NCI-H446 (cell line): ENCODE measurements around the gene MYO1D.

ENCODE experiments used
- DNase-seq, 2 experiments: peaks; one replicate each; lab custom pipeline; 2025; lab: John Stamatoyannopoulos, UW

Gene MYO1D

GRCh38 chr17:32569171-32570080 lies 307.5 kb downstream of the MYO1D start:
- no peak for DNase-seq

DNA sequence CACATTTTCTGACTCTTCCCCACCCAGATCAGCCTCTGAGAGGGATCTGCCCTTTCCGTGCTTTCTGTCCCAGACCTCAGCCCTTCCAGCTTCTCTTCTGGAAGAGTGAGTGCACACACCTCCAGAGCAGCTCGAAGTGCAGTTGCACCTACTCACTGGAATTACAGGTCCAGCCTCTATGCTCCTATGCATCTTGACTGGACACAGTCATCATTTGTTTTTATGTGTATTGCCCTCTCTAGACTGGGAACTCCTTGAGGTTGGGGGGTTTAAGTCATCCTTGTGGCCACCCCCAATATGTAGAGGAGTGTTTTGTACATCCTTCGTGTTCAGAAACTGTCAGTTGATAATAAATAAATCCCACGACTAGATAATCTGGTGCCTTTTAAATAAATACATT lies 308.2 kb downstream of the MYO1D start:
- no peak for DNase-seq

DNA sequence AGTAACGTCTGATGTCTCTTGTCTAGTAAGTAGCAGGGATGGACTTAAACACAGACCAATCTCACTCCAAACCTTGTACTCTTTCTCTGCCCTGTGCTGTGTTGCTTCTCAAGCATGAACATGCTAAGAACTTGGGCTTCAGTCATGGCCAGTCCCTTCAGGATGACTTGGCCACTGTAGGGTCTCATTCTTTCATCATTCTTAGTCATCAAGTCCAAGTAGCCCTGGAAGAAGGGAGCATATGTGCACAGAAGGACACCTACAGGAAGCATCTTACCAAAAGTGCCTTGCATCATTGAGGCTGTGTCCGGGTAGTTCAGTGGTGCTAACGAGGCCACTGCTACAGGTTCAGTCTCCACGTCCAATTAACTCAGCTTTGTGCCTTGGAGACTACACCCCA lies 309.4 kb downstream of the MYO1D start:
- no peak for DNase-seq

DNA sequence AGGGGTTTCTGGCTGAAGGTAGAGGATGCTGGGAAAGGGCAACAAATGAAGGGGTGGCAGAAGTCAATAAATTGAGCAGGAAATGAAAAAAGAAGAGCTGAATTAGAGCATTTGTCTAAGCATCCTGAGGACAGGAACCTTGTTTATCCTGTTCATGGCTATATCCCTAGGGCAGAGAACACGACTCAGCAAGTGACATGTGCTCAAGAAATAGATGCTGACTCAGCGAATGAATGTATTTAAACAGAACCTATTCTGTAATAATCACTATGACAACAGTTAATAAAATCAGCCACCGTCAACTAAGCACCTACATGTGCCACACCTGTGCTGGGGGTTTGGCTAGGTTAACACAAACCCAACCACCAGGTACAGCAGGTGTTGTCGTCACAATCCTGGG lies 309.8 kb downstream of the MYO1D start:
- no peak for DNase-seq

DNA sequence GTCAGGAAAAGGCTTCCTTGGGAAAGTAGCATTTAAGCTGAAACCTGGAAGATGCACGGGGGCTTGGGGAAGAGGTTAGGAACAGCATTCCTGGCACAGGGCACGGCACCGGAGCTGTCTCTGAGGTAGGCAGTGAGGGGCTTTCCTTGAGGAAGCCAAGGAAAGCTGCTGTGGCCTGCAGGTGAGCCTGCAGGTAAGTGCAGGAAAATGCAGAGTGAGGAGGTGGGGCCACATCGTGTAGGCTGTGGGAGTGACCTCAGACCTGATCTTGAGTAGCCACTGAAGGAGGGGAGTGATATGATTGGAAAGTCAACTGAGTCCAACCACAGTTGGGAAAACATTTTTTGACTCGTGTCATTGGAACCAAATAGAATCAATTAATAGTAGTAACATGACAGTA lies 310.6 kb downstream of the MYO1D start:
- DNase-seq: no peak

- no peak for DNase-seq
Measured at GRCh38 chr17:32565401-32565800, 311.5 kb downstream of the MYO1D start.

DNA sequence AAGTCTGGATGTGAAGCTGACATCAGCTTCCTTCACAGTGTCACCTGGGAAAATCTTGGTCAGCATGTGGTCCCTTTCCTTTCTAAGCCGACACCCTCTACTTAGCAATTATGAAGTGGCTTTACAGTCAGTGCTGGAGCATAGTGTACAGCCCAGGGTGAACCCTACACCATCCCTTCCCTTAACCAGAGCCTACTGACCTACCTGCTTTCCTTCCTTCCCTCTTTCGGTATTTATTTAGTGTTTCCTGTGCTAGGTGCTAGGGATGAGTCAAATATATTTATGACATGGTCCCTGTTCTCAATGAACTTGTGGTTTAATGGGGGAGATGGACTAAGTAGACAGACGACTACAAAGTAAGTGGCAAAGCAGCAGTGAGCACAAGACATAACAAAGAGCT lies 312.6 kb downstream of the MYO1D start:
- DNase-seq: no peak

GRCh38 chr17:32563583-32563982 lies 313.3 kb downstream of the MYO1D start:
- DNase-seq: no peak

DNA sequence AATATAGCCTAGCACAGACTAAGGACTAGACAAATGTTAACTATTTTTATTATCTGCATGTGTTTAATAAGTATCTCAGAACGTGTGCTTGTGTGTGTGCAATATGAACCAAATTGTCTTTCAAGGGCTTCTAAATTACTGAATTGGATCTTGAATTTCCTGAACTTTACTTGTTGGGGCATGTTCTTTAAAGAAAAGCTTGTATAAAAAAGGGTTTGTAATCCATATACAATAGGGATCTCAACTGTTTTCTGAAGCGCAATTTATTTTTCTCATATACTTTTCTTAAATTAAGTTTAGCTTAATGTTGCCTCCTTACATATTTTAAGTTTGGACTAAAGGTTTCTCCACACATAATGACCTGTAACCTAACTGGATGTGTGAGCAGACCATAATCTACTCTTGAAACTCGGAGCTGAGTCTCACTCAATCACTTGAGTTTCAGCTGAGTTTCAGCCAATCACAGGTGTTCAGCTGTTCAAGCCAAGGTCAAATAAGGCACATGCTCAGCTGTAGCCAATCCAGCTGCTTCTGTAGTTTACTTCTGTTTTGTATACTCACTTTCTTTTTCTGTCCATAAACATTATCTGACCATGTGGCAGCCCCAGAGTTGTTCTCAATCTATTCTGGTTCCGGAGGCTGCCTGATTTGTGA lies 317.8 kb downstream of the MYO1D start:
- DNase-seq: no peak

GRCh38 chr17:32558326-32558955 lies 318.5 kb downstream of the MYO1D start:
- no peak for DNase-seq

DNA sequence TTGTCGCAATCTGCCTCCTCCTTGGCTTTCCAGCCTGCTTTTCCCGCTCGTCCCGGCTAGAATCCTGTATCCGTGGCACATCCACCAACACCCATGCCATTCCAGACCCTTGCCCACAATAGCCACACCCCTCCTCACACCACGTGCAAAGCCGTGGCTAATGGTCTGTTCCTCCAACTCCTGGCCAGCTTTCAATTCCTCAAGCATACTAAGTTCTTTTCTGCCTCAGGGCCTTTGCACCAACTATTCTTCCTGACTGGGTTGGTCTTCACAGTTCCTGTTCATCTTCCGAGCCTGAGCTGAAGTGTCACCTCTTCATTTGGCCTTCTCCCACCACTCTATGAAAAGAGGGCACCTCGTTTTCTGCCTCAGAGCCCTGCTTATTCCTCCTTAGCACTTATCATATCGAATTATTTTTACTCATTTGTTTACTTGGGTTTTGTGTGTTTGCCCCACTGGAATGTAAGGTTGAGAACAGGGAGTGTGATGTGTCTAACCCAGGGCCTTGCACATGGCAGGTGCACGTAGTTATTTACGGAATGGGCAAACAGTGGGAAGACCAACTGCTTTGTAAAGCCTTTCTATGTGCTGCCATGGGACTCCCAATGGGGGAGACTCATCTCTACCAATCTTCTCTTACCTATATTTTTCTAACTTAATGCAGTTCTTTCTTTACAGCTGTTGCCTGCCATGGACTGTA lies 321.2 kb downstream of the MYO1D start:
- DNase-seq: no peak

DNA sequence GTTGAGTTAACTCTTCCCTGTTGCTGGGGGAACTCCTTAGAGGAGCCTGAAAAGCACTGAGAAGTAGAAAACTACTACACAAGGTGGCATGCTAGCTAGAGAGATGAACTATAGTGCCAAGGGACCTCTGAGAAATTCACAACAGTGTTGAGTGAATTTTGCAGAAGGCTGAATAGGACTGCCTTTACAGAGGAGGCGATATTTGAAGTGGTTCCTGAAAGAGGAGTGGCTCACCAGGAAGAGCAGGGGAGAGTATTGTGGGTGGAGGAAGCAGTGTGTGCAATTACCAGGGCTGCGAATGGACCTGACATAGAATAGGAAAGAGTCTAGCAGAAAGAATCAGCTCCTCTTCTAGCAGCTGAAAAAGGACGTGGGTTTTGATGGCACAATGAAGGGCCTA lies 323.8 kb downstream of the MYO1D start:
- DNase-seq: no peak

- DNase-seq: no peak
Measured at GRCh38 chr17:32552280-32552679, 324.6 kb downstream of the MYO1D start.

DNA sequence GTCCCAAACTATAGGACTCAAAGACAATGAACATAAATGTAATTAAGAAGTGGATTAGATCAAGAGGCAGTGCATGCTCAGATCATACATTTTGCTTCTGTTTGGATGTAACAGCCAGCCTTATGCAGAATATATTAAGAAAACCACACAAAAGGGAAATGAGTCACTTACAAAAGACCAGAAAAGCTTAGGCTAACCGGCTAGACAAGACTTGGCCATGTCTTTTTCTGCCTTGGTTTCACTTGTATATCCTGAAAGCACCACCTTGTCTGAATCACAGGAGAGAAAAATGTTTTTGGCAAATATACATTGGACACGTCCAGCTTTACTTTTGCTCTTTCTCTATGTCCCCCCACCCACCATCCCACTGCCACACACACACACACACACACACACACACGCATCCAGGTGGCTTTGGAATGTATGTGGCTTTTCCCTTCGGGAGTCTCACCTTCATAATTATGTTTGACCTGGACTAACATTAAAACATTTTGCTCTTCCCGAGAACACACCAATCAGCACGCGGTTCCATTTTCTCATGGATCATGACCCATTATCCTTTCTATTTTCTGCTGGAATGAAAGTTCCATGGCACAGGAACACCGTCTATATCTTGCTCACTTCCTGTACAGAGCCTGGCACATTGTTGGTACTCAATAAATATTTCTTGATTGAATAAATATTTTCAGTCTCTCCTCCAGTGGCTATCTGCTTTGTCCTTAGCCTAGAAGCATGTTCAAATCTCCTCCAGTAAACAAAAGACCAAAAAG lies 325.6 kb downstream of the MYO1D start:
- no peak for DNase-seq

GRCh38 chr17:32549559-32549958 lies 327.4 kb downstream of the MYO1D start:
- DNase-seq: no peak

DNA sequence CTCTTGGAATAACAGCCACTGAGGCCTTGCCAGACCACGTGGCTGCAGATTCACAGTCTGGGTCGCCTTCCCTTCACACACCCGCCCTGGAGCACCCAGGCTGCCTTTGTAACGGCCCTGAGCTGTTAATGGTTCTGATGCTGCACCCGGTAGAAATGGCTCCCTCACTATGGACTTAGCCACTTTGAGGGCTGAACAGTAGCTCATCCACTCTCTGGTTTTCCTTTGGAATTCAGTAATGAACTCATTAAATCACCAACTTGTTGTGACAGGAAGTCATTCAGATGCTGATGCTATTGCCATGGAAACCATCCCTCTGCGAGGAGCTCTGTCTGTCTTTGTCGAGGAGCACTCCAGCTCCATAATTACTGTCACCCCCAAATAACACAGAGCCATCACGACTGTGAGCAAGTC lies 330.9 kb downstream of the MYO1D start:
- DNase-seq: peak; percentile 1 to 9

DNA sequence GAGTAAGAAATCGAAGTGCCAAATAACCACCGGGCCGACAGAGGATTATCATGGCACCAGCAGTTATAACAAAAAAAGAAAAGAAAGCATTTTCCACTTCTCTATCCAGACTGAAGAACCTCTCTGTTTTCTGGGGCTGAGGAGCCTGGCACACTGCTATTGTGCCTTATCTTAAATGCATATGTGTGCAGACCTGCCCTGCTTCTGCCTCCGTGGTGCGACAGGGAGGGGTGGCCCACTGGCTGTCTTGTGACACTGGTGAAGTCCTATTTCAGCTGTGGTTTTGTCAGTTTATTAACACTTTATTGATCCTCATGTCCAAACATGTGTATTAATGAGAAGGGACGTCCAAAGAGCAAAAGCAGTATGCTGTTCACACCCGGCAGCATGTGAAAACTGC lies 334.7 kb downstream of the MYO1D start:
- no peak for DNase-seq

GRCh38 chr17:32541640-32542039 lies 335.3 kb downstream of the MYO1D start:
- DNase-seq: no peak

- no peak for DNase-seq
Measured at GRCh38 chr17:32536736-32537643, 339.9 kb downstream of the MYO1D start.

DNA sequence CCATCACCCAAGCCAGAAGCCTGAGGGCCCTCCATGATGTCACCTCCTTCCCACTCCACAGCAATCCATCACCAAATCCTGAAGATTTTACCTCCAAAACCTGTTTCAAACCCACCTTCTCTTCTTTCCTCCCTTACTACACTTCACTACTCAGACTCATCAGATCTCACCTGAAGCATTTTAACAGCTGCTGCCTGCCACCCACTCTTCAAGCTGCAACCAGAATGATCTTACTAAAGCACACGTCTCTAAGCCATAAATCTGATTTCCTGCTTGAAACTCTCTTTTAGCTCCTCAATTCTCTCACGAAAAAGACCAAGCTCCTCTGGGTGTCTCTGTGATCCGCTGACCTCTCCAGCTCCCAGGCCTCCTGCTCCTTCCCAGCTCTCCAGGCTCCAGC lies 343.6 kb downstream of the MYO1D start:
- no peak for DNase-seq

- no peak for DNase-seq
Measured at GRCh38 chr17:32529604-32530003, 347.3 kb downstream of the MYO1D start.
